NCI-H510A (cell line): ENCODE data around the gene ARFGEF3.
"Not testable (repeated sequence)": the region's sequence is repeated elsewhere in the genome, so short reads cannot be mapped to it uniquely, and the experiment has no call there.

Experiments
- DNase-seq: peaks from one replicate; lab custom pipeline; 2025; lab: John Stamatoyannopoulos, UW

Gene ARFGEF3

GRCh38 chr6:138347864-138348263, 186.1 kb downstream of the ARFGEF3 start:
- DNase-seq, result no peak

- no peak for DNase-seq
Measured at GRCh38 chr6:138349891-138350290, 188.2 kb downstream of the ARFGEF3 start.

DNA sequence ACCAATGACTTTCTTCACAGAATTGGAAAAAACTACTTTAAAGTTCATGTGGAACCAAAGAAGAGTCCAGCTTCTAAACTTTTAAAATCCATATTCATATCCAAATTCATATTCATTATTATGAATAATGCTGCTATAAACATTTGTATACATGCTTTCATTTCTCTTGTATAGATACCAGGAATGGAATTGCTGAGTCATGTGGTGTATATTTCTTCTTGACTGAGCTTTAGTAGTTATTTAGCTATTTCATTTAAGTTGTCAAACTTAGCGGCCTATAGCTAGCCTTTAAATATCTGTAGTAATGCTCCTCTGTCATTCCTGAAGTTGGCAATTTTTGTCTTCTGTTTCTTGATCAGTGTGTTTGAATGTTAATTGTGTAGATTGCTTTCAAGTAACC, 196.2 kb downstream of the ARFGEF3 start:
- DNase-seq, result no peak

DNA sequence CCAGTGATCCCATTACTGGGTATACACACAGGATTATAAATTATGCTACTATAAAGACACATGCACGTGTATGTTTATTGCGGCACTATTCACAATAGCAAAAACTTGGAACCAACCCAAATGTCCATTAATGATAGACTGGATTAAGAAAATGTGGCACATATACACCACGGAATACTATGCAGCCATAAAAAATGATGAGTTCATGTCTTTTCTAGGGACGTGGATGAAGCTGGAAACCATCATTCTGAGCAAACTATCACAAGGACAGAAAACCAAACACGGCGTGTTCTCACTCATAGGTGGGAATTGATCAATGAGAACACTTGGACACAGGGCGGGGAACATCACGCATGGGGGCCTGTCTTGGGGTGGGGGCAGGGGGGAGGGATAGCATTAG, 206.9 kb downstream of the ARFGEF3 start:
- not testable (repeated sequence) for DNase-seq

DNA sequence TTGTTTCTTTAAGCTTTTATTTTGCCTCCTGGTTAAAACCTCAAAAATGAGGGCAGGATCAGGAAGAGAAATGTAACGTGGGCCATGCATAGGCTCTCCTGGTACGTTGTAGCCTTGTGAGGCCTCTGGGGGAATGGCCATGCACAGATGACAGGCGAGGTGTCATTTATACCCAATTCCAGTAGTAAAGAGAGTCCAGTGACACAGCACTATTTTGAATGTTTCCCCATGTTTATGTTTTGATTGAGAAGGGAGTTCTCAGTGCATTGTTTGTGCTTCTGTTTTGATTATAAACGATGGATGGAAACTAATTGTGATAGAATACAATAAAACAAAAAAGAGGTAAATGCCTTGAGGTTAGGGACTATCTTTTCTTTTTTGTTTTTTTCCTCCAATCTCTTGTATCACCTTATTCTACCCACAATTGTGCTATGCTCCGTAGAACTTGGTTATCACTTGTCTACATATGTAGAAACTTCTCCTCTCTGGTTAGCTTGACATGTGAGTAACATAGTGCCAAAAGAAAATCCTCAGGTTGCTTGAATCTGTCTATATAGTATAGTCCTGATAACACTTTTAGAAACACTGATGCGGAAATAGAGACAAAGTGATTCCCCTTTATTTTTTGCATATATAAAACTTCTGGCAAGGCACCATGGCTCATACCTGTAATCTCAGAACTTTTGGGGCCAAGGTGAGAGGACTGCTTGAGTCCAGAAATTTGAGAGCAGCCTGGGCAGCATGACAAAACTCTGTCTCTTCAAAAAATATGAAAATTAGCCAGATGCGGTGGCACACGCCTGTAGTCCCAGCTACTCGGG, 209.1 kb downstream of the ARFGEF3 start:
- no peak for DNase-seq

GRCh38 chr6:138371452-138371711, 209.6 kb downstream of the ARFGEF3 start:
- no peak for DNase-seq

- DNase-seq, result no peak
Measured at GRCh38 chr6:138371720-138372119, 210.0 kb downstream of the ARFGEF3 start.

GRCh38 chr6:138372711-138373463, 211.1 kb downstream of the ARFGEF3 start:
- DNase-seq, result no peak

- DNase-seq, result no peak
Measured at GRCh38 chr6:138374230-138374629, 212.5 kb downstream of the ARFGEF3 start.

GRCh38 chr6:138374815-138375214, 213.1 kb downstream of the ARFGEF3 start:
- no peak for DNase-seq

GRCh38 chr6:138377042-138377441, 215.3 kb downstream of the ARFGEF3 start:
- no peak for DNase-seq

DNA sequence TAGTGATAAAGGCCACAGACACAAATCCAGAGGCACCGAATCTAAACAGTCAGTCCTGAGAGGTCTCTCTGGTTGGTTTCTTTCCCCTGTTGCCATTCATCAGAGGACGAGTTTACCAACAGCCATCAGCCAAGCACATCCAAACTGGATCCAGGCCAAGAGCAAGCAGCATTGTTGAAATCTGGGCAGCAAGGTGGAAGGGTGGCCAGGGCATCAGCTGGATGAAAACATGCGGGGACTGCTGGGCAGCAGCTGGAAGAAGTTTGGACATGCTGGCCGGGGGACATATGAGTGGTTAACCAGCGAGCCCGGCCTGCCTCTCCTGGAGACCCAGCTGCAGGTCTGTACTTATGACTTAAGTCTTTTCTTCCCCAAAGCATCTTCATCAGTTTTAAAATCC, 216.1 kb downstream of the ARFGEF3 start, which contains the start of gene SMIM28:
TSS of gene SMIM28 (plus strand) at position 62 of the 400 bp plus-strand sequence. CDS start at position 230, 168 bp downstream.
- no peak for DNase-seq

- no peak for DNase-seq
Measured at GRCh38 chr6:138378463-138378862, 216.7 kb downstream of the ARFGEF3 start.

DNA sequence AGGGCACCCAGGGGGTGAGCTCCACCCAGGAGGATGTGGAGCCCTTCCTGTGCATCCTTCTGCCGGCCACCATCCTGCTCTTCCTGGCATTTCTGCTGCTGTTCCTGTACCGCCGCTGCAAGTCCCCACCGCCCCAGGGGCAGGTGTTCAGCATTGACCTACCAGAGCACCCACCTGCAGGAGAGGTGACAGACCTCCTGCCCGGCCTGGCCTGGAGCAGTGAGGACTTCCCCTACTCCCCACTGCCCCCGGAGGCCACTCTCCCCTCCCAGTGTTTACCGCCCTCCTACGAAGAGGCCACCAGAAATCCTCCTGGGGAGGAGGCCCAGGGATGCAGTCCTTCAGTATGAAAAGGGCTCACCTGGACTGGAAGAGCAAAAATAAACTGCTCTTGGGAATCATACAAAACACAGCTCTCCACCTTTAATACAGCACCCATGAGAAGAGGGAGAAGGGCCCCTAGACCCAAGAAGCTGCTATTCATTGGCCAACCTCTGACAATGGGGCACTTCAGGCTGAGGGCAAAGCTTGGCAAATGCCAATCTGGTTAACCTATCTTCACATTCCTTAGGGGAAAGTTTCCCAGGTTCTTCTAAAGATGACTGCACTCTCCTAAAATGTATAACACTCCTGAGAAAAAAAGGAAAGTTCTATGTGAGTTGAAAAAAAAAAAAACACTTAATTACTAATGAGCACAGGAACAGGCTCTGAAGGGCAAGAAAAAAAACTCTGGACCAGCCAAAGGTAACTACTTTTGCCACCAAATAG, 220.9 kb downstream of the ARFGEF3 start:
- no peak for DNase-seq

DNA sequence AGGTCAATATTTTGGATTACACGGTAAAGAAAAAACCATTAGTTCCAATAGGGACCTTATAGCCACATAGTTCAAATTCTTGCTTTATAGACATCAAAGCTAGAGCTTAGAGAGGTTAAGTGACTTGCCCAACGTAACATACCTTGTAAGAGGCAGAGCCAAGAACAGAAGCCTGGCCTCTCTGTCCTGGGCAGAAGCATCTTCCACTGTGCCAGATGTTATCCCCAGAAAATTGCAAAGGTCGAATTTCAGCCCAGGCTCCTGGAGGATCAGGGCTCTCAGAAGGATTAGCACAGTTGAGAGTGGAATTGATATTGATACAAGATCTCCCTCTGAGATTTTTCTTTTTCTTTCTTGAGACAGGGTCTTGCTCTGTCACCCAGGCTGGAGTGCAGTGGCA, 222.0 kb downstream of the ARFGEF3 start:
- no peak for DNase-seq

DNA sequence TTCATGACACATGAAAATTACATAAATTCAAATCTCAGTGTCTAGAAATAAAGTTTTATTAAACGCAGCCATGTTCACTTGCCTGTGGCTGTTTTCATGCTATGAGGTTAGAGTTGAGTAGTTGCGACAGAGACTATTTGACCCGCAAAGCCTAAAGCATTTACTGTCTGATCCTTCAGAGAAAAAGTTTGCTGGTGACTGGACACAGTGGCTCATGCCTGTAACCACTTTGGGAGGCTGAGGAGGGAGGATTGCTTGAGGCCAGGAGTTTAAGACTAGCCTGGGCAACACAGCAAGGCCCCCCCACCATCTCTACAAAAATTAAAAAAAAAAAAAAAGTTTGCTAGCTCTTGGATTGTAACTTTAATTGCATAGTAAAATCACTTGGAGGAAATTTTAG, 225.2 kb downstream of the ARFGEF3 start:
- DNase-seq, result no peak

DNA sequence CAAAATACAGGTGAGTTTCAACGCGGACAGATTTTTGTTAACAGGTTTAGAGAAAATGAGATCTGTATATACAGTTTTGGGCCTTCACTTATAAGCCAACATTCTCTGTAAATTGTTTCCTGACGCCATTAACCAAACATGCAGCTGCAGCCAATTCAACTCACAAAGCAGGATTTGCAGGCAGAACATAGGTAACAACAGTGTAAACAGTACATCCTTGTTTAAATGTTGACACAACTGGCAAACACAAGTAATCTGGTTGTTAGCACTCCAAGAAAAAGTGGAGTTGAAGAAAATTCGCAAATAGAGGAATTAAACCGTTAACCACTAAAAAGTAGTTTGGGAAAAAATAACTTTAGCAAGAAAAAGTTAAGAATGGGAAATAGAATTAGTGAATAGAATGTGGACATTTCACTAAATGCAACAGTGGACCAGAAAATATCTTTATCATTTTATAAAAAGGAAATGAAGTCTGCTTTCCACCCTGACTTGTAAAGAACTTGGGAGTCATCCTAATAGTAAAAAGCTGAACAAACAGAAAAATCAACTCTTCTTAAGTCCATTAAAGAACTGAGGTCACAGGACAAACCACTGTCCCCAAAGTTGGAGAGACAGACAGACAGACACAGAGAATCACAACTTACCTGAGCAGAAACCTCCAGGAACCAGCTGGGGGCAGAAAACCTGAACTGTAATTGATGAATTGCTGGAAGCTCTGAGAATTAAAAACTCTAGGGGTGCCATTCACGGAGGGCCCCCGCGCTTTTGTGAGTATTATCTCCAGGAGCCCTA, 226.0 kb downstream of the ARFGEF3 start:
- DNase-seq, result no peak

- no peak for DNase-seq
Measured at GRCh38 chr6:138389551-138389950, 227.8 kb downstream of the ARFGEF3 start.
